ENCODE data around the gene PDIA5. TPM values are rescaled to one million over a fixed set of nuclear protein-coding genes. Genes with fewer than 3 reads are reported as not detected.
A peak's percentile ranks its signal among the peaks of the same experiment; 100 is the strongest.

The PDIA5 gene
- total RNA-seq, 1 donor from 2014 or later, result 49.4 TPM

GRCh38 chr3:123085293-123085931 is 18.6 kb downstream of the PDIA5 start:
- peak; percentile 38 for DNase-seq
- no peaks in the 10 kb centered on the region for H3K36me3 Mint-ChIP-seq (ENCODE audit: unreplicated experiment)
- H3K4me3 Mint-ChIP-seq (ENCODE audit: unreplicated experiment), result peak overlapping the region; percentile 51
- H3K4me1 Mint-ChIP-seq (ENCODE audit: low read depth, unreplicated experiment), result peaks cover 88% of the 10 kb centered on the region
- H3K9me3 Mint-ChIP-seq (ENCODE audit: unreplicated experiment), result peaks cover 3% of the 10 kb centered on the region
- TF ChIP-seq, protein P1, sequence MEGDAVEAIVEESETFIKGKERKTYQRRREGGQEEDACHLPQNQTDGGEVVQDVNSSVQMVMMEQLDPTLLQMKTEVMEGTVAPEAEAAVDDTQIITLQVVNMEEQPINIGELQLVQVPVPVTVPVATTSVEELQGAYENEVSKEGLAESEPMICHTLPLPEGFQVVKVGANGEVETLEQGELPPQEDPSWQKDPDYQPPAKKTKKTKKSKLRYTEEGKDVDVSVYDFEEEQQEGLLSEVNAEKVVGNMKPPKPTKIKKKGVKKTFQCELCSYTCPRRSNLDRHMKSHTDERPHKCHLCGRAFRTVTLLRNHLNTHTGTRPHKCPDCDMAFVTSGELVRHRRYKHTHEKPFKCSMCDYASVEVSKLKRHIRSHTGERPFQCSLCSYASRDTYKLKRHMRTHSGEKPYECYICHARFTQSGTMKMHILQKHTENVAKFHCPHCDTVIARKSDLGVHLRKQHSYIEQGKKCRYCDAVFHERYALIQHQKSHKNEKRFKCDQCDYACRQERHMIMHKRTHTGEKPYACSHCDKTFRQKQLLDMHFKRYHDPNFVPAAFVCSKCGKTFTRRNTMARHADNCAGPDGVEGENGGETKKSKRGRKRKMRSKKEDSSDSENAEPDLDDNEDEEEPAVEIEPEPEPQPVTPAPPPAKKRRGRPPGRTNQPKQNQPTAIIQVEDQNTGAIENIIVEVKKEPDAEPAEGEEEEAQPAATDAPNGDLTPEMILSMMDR (IDR thresholded peaks at IDR 0.05; ENCODE audit: partially characterized antibody, unreplicated experiment), result no peak
- peak overlapping the region; percentile 89 for H3K27ac Mint-ChIP-seq (ENCODE audit: unreplicated experiment)
- peaks cover 12% of the 10 kb centered on the region for H3K27me3 Mint-ChIP-seq (ENCODE audit: unreplicated experiment)

GRCh38 chr3:123085932-123086627 is 19.3 kb downstream of the PDIA5 start:
- TF ChIP-seq, protein P1 (IDR thresholded peaks at IDR 0.05; ENCODE audit: partially characterized antibody, unreplicated experiment), result no peak
- H3K36me3 Mint-ChIP-seq (ENCODE audit: unreplicated experiment), result no peaks in the 10 kb centered on the region
- H3K4me1 Mint-ChIP-seq (ENCODE audit: low read depth, unreplicated experiment), result peaks cover 89% of the 10 kb centered on the region
- H3K27ac Mint-ChIP-seq (ENCODE audit: unreplicated experiment), result peak overlapping the region; percentile 89
- no peak for DNase-seq
- peaks cover 15% of the 10 kb centered on the region for H3K27me3 Mint-ChIP-seq (ENCODE audit: unreplicated experiment)
- H3K9me3 Mint-ChIP-seq (ENCODE audit: unreplicated experiment), result peaks cover 3% of the 10 kb centered on the region
- peak overlapping the region; percentile 18 for H3K4me3 Mint-ChIP-seq (ENCODE audit: unreplicated experiment)

DNA sequence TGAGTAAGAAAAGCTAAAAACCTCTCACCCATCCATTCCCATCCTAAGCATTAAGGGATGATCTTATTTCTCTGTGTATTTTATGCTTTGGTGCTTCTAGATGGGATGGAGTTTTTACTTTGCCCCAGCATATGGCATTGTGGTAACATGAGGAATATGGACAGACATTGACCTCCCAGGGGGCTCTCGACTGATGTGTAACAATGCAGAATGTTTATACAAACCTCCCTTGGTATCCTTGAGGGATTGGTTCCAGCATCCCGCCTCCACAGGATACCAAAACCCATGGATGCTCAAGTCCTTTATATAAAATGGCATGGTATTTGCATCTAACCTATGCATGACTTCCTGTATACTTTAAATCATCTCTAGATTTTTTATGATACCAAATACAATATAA is 21.6 kb downstream of the PDIA5 start:
- Mint-ChIP-seq H3K36me3 (ENCODE audit: unreplicated experiment) (peaks cover 13% of the 10 kb centered on the region), H3K27ac (ENCODE audit: unreplicated experiment) (peak overlapping the region; percentile 10), H3K4me3 (ENCODE audit: unreplicated experiment) (peak overlapping the region; percentile 66), H3K4me1 (ENCODE audit: low read depth, unreplicated experiment) (peaks cover 86% of the 10 kb centered on the region), H3K9me3 (ENCODE audit: unreplicated experiment) (peaks cover 11% of the 10 kb centered on the region), H3K27me3 (ENCODE audit: unreplicated experiment) (peaks cover 20% of the 10 kb centered on the region)
- DNase-seq, result no peak
- TF ChIP-seq, protein P1 (IDR thresholded peaks at IDR 0.05; ENCODE audit: partially characterized antibody, unreplicated experiment), result no peak

GRCh38 chr3:123089611-123090331 is 22.9 kb downstream of the PDIA5 start:
- Mint-ChIP-seq H3K9me3 (ENCODE audit: unreplicated experiment) (peaks cover 14% of the 10 kb centered on the region), H3K36me3 (ENCODE audit: unreplicated experiment) (peaks cover 18% of the 10 kb centered on the region), H3K4me1 (ENCODE audit: low read depth, unreplicated experiment) (peaks cover 77% of the 10 kb centered on the region), H3K27me3 (ENCODE audit: unreplicated experiment) (peaks cover 25% of the 10 kb centered on the region), H3K27ac (ENCODE audit: unreplicated experiment) (peak overlapping the region; percentile 72), H3K4me3 (ENCODE audit: unreplicated experiment) (peak overlapping the region; percentile 47)
- TF ChIP-seq, protein P1 (IDR thresholded peaks at IDR 0.05; ENCODE audit: partially characterized antibody, unreplicated experiment), result no peak
- DNase-seq, result no peak
